Measurements from ENCODE around the gene TSTD1. TPM values are rescaled to one million over a fixed set of nuclear protein-coding genes. Genes with fewer than 3 reads are reported as not detected.

TSTD1 gene
- 0.22 and 0.26 TPM in 2 replicates for polyA plus RNA-seq (2011; rRNA removed)
- polyA minus RNA-seq (2011; rRNA and poly(A)+ RNA removed), result 0.41 TPM in 1 of 2 replicates, not detected in the other

GRCh38 chr1:161038523-161039153 lies at the start of gene TSTD1:
Gene TSTD1 (minus strand): TSS chr1:161038964. CDS start chr1:161038889, 75 bp downstream.
- no peak for TF ChIP-seq CTCF (IDR thresholded peaks at IDR 0.05; ENCODE audit: insufficient read depth, low read depth, low read length)
- Histone ChIP-seq H3K36me3 (ENCODE audit: control insufficient read depth, insufficient read depth, low read length) (peaks cover 29% of the 10 kb centered on the region), H3K27me3 (ENCODE audit: control insufficient read depth, insufficient read depth, low read length) (no peaks in the 10 kb centered on the region), H3K4me3 (ENCODE audit: low read depth, low read length) (no peak within 1 kb of the TSS)
- DNase-seq (ENCODE audit: low read depth), result no peak
- ChIA-PET CTCF (interaction anchor here (0.7 to 1.2 kb wide), 2 partner anchors 18 to 35 kb away, joined by 3 read pairs; partner anchors contain the start of gene F11R), POLR2A (no interaction called here)

GRCh38 chr1:161086457-161086856 lies 47.7 kb upstream of the TSTD1 start:
- ChIA-PET POLR2A (no interaction called here), CTCF (interaction anchor here (7.5 kb wide), 1 partner anchor 10 kb away, joined by 80 read pairs; the partner anchor contains the start of gene KLHDC9)
- no peak overlapping the region for H3K4me3 ChIP-seq (ENCODE audit: low read depth, low read length)
- no peaks in the 10 kb centered on the region for H3K36me3 ChIP-seq (ENCODE audit: control insufficient read depth, insufficient read depth, low read length)
- H3K27me3 ChIP-seq (ENCODE audit: control insufficient read depth, insufficient read depth, low read length), result no peaks in the 10 kb centered on the region
- TF ChIP-seq CTCF (IDR thresholded peaks at IDR 0.05; ENCODE audit: insufficient read depth, low read depth, low read length), result no peak
- DNase-seq (ENCODE audit: low read depth), result no peak

- Histone ChIP-seq H3K4me3 (ENCODE audit: low read depth, low read length) (no peak overlapping the region), H3K36me3 (ENCODE audit: control insufficient read depth, insufficient read depth, low read length) (no peaks in the 10 kb centered on the region), H3K27me3 (ENCODE audit: control insufficient read depth, insufficient read depth, low read length) (no peaks in the 10 kb centered on the region)
- ChIA-PET POLR2A (no interaction called here), CTCF (interaction anchor here (1.6 to 7.5 kb wide), 3 partner anchors 12 to 43 kb away, joined by 3 to 80 read pairs (median 6); partner anchors contain the start of gene KLHDC9)
- TF ChIP-seq CTCF (IDR thresholded peaks at IDR 0.05; ENCODE audit: insufficient read depth, low read depth, low read length), result no peak
- DNase-seq (ENCODE audit: low read depth), result no peak
Observed at GRCh38 chr1:161085165-161085564, 46.4 kb upstream of the TSTD1 start.

- TF ChIP-seq CTCF (IDR thresholded peaks at IDR 0.05; ENCODE audit: insufficient read depth, low read depth, low read length), result no peak
- CTCF ChIA-PET, result interaction anchor here (1.6 to 7.5 kb wide), 3 partner anchors 12 to 43 kb away, joined by 3 to 80 read pairs (median 6); partner anchors contain the start of gene KLHDC9
Observed at GRCh38 chr1:161084597-161084988, 45.8 kb upstream of the TSTD1 start.

GRCh38 chr1:161083748-161084596 lies 45.2 kb upstream of the TSTD1 start:
- no peak overlapping the region for H3K4me3 ChIP-seq (ENCODE audit: low read depth, low read length)
- no peak for DNase-seq (ENCODE audit: low read depth)
- ChIA-PET POLR2A (no interaction called here), CTCF (interaction anchor here (0.8 to 7.5 kb wide), 5 partner anchors 12 to 44 kb away, joined by 3 to 80 read pairs (median 3); partner anchors contain the start of gene KLHDC9)
- no peaks in the 10 kb centered on the region for H3K36me3 ChIP-seq (ENCODE audit: control insufficient read depth, insufficient read depth, low read length)
- H3K27me3 ChIP-seq (ENCODE audit: control insufficient read depth, insufficient read depth, low read length), result no peaks in the 10 kb centered on the region
- TF ChIP-seq CTCF (IDR thresholded peaks at IDR 0.05; ENCODE audit: insufficient read depth, low read depth, low read length), result no peak

More at GRCh38 chr1:161084597-161084988, 45.8 kb upstream of the TSTD1 start:
- no peak for DNase-seq (ENCODE audit: low read depth)
- H3K36me3 ChIP-seq (ENCODE audit: control insufficient read depth, insufficient read depth, low read length), result no peaks in the 10 kb centered on the region
- POLR2A ChIA-PET, result no interaction called here
- no peaks in the 10 kb centered on the region for H3K27me3 ChIP-seq (ENCODE audit: control insufficient read depth, insufficient read depth, low read length)
- H3K4me3 ChIP-seq (ENCODE audit: low read depth, low read length), result no peak overlapping the region

All from BJ (cell line).